ENCODE results near the gene H2BW2. TPM values are rescaled to one million over a fixed set of nuclear protein-coding genes. Genes with fewer than 3 reads are reported as not detected.

The H2BW2 gene
- total RNA-seq: not detected
- polyA plus RNA-seq: not detected

GRCh38 chrX:104039689-104040505, at the start of gene H2BW2:
Gene H2BW2, plus strand, starts transcription at chrX:104039956. Its CDS starts 39 bp downstream, at chrX:104039995.
- H3K27me3 ChIP-seq: no peaks in the 10 kb centered on the region
- H3K36me3 ChIP-seq: no peaks in the 10 kb centered on the region
- H3K9me3 ChIP-seq: no peaks in the 10 kb centered on the region
- intact Hi-C loops (cut with DNase I): no loop called here
- H3K4me3 ChIP-seq: no peak within 1 kb of the TSS
- TF ChIP-seq EP300 (IDR thresholded peaks at IDR 0.05) (no peak), POLR2AphosphoS5 (IDR thresholded peaks at IDR 0.05) (no peak), CTCF (IDR thresholded peaks at IDR 0.05) (no peak), POLR2A (IDR thresholded peaks at IDR 0.05) (no peak)
- no peak within 1 kb of the TSS for H3K27ac ChIP-seq
- 92 to 93% methylated on average over 39 of the region's 39 CpGs for WGBS, 2 donors
- DNase-seq: no peak
- H3K4me1 ChIP-seq: no peaks in the 10 kb centered on the region

- H3K36me3 ChIP-seq: no peaks in the 10 kb centered on the region
- TF ChIP-seq POLR2A (IDR thresholded peaks at IDR 0.05) (no peak), POLR2AphosphoS5 (IDR thresholded peaks at IDR 0.05) (no peak), EP300 (IDR thresholded peaks at IDR 0.05) (no peak), CTCF (IDR thresholded peaks at IDR 0.05) (no peak)
- no peak overlapping the region for H3K4me3 ChIP-seq
- intact Hi-C loops (cut with DNase I): no loop called here
- no peaks in the 10 kb centered on the region for H3K4me1 ChIP-seq
- H3K27me3 ChIP-seq: no peaks in the 10 kb centered on the region
- WGBS, 2 donors: 38 to 43% methylated on average over 5 of the region's 5 CpGs
- no peak for DNase-seq
- H3K27ac ChIP-seq: no peak overlapping the region
- H3K9me3 ChIP-seq: no peaks in the 10 kb centered on the region
These were observed 40.5 kb upstream of the H2BW2 start for GRCh38 chrX:103999234-103999633.

GRCh38 chrX:104008831-104009230, 30.9 kb upstream of the H2BW2 start:
- Histone ChIP-seq H3K36me3 (no peaks in the 10 kb centered on the region), H3K9me3 (no peaks in the 10 kb centered on the region), H3K4me3 (no peak overlapping the region), H3K4me1 (no peaks in the 10 kb centered on the region), H3K27me3 (no peaks in the 10 kb centered on the region), H3K27ac (no peak overlapping the region)
- WGBS, 2 donors: 72 to 73% methylated on average over 5 of the region's 5 CpGs
- TF ChIP-seq POLR2AphosphoS5 (IDR thresholded peaks at IDR 0.05): no peak
- no peak for TF ChIP-seq POLR2A (IDR thresholded peaks at IDR 0.05)
- TF ChIP-seq CTCF (IDR thresholded peaks at IDR 0.05): no peak
- TF ChIP-seq EP300 (IDR thresholded peaks at IDR 0.05): no peak
- intact Hi-C loops (cut with DNase I): no loop called here
- no peak for DNase-seq

GRCh38 chrX:104013158-104013557, 26.6 kb upstream of the H2BW2 start:
- H3K27me3 ChIP-seq: no peaks in the 10 kb centered on the region
- H3K4me1 ChIP-seq: no peaks in the 10 kb centered on the region
- no peak for DNase-seq
- H3K9me3 ChIP-seq: no peaks in the 10 kb centered on the region
- intact Hi-C loops (cut with DNase I): no loop called here
- no peaks in the 10 kb centered on the region for H3K36me3 ChIP-seq
- no peak for TF ChIP-seq POLR2AphosphoS5 (IDR thresholded peaks at IDR 0.05)
- no peak for TF ChIP-seq EP300 (IDR thresholded peaks at IDR 0.05)
- TF ChIP-seq POLR2A (IDR thresholded peaks at IDR 0.05): no peak
- no peak for TF ChIP-seq CTCF (IDR thresholded peaks at IDR 0.05)
- 94% methylated on average over 24 of the region's 24 CpGs for WGBS, 2 donors
- H3K4me3 ChIP-seq: no peak overlapping the region
- no peak overlapping the region for H3K27ac ChIP-seq

Measured in sigmoid colon (tissue), 7 donors.